Lower lobe of right lung (tissue), 2 donors: ENCODE results near the gene SELENOO. TPM values are rescaled to one million over a fixed set of nuclear protein-coding genes. Genes with fewer than 3 reads are reported as not detected.
A peak's percentile ranks its signal among the peaks of the same experiment; 100 is the strongest.

ENCODE experiments used
- ATAC-seq, 2 donors: fragments of 200-7000 bp; cut with Tn5 transposase; one replicate each; pipeline ENCODE4 v1.9.1; 2020 to 2022; ENCODE audit warnings: mild to moderate bottlenecking in 2 of 2, moderate library complexity in 2 of 2
- DNase-seq: peaks from one replicate; pipeline ENCODE4 v3.0.0-alpha.2; 2020
- H3K27ac ChIP-seq: fragments of 200-600 bp; one replicate; pipeline ENCODE4 v1.8.0; 2022
- H3K27me3 ChIP-seq: fragments of 200-600 bp; one replicate; pipeline ENCODE4 v1.8.0; 2022; ENCODE audit warnings: low read depth
- H3K36me3 ChIP-seq: fragments of 200-600 bp; one replicate; pipeline ENCODE4 v1.8.0; 2022; ENCODE audit warnings: mild to moderate bottlenecking
- H3K4me1 ChIP-seq: fragments of 200-600 bp; one replicate; pipeline ENCODE4 v1.8.0; 2022
- H3K4me3 ChIP-seq: fragments of 200-600 bp; one replicate; pipeline ENCODE4 v1.8.0; 2022; ENCODE audit warnings: mild to moderate bottlenecking
- H3K9me3 ChIP-seq: fragments of 200-600 bp; one replicate; pipeline ENCODE4 v1.8.0; 2022
- CTCF ChIP-seq: fragments of 200-600 bp; IDR thresholded peaks from one replicate; pipeline ENCODE4 v1.8.0; 2022; ENCODE audit warnings: antibody characterized with exemption, mild to moderate bottlenecking
- intact Hi-C: fragments of 100-400 bp; cut with DNase I; formaldehyde crosslinking; loops from one replicate; pipeline ENCODE4 v1.11.0; 2022
- total RNA-seq: library from RNA; stranded (reverse); fragmentation: NEBNext Ultra II Directional; extraction: Animal tissue kit (Norgen Biotek cat#: 25700); gene quantifications from one replicate; pipeline ENCODE4 v1.2.1, GENCODE V29; 2021
- donor health status: DM: no; HTN: yes; CAD: no; lungs with severe emphysema.

SELENOO gene
- total RNA-seq, 1 donor from 2014 or later = 18.7 TPM

GRCh38 chr22:50183141-50183971, 17.5 kb upstream of the SELENOO start:
- Histone ChIP-seq H3K27ac (peak overlapping the region; percentile 66), H3K9me3 (no peaks in the 10 kb centered on the region), H3K4me3 (no peak overlapping the region), H3K27me3 (peaks cover 12% of the 10 kb centered on the region), H3K4me1 (peaks cover 34% of the 10 kb centered on the region), H3K36me3 (no peaks in the 10 kb centered on the region)
- intact Hi-C loops = no loop called here
- DNase-seq (no peak), ATAC-seq (no peak)
- TF ChIP-seq CTCF = no peak

- peak overlapping the region; percentile 61 for H3K4me3 ChIP-seq
- no peaks in the 10 kb centered on the region for H3K9me3 ChIP-seq
- TF ChIP-seq CTCF = no peak
- H3K36me3 ChIP-seq = no peaks in the 10 kb centered on the region
- H3K4me1 ChIP-seq = peaks cover 42% of the 10 kb centered on the region
- ATAC-seq = peak; percentile 53 to 68
- peaks cover 3% of the 10 kb centered on the region for H3K27me3 ChIP-seq
- H3K27ac ChIP-seq = peak overlapping the region; percentile 66
- intact Hi-C loops = no loop called here
- peak; percentile 91 for DNase-seq
These were observed 16.6 kb upstream of the SELENOO start for GRCh38 chr22:50184004-50184901.

- intact Hi-C loops = no loop called here
- ATAC-seq = peak in 1 of 2 donors; percentile 0
- Histone ChIP-seq H3K27me3 (no peaks in the 10 kb centered on the region), H3K4me1 (peaks cover 49% of the 10 kb centered on the region), H3K27ac (peak overlapping the region; percentile 66), H3K4me3 (peak overlapping the region; percentile 61), H3K36me3 (no peaks in the 10 kb centered on the region), H3K9me3 (no peaks in the 10 kb centered on the region)
- no peak for DNase-seq
- TF ChIP-seq CTCF = no peak
These were observed 15.9 kb upstream of the SELENOO start for GRCh38 chr22:50184902-50185374.

GRCh38 chr22:50185375-50186087, 15.3 kb upstream of the SELENOO start, which contains the start of gene TRABD:
TSS of gene TRABD (plus strand) at chr22:50185913. CDS start at chr22:50193061, 7,148 bp downstream.
- peak within 1 kb of the TSS; percentile 72 for H3K27ac ChIP-seq
- H3K36me3 ChIP-seq = no peaks in the 10 kb centered on the region
- DNase-seq (peak; percentile 92), ATAC-seq (peak; percentile 84 to 87)
- intact Hi-C loops = no loop called here
- TF ChIP-seq CTCF = no peak
- H3K27me3 ChIP-seq = no peaks in the 10 kb centered on the region
- peak within 1 kb of the TSS; percentile 68 for H3K4me3 ChIP-seq
- no peaks in the 10 kb centered on the region for H3K9me3 ChIP-seq
- H3K4me1 ChIP-seq = peaks cover 55% of the 10 kb centered on the region
